Stimulated activated CD8-positive, alpha-beta memory T cell treated with anti-CD3 and anti-CD28 coated beads, Interleukin-15, amount 100 ng/mL, for 4 hours (primary cell): ENCODE data around the gene PGAP1.

ENCODE experiments used
- DNase-seq, 2 donors: peaks; one replicate each; pipeline ENCODE4 v3.0.0-alpha.2; 2020; ENCODE audit warnings: low read depth in 2 of 2

Gene PGAP1

DNA sequence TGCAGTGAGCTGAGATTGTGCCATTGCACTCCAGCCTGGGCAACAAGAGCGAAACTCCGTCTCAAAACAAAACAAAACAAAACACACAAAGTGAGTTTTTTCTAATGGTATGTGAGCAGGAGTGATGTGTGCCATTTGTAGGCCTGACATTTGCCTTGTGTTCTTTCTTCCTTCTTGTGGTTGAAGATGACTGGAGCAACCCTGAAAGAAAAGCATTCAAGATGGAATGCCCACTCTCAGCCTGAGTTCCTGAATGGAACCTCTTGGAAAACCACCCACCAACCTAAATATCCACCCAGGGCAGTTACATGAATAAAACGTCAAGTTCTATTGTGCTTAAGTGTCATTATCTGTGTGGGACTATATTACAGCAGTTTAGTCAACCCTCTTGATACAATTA is 26.5 kb downstream of the PGAP1 start:
- DNase-seq: no peak

DNA sequence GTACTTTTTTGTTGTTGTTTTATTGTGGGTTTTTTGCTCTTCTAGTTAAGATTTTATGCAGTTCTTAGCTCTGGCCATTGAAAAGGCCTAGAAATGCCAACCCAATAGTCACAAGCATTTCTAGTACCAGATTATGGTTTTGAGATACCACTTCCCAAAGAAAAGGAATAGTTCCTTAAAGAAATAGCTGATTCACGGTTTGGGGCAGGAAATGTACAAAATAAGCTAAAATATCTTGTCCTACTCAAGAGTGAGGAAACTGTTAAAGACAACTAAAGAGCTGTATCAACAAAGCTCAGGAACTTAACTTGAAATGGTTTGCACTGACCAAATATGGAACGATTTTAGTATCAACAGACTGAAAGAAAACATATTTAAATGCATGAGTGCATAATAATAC is 35.4 kb downstream of the PGAP1 start:
- DNase-seq: no peak

DNA sequence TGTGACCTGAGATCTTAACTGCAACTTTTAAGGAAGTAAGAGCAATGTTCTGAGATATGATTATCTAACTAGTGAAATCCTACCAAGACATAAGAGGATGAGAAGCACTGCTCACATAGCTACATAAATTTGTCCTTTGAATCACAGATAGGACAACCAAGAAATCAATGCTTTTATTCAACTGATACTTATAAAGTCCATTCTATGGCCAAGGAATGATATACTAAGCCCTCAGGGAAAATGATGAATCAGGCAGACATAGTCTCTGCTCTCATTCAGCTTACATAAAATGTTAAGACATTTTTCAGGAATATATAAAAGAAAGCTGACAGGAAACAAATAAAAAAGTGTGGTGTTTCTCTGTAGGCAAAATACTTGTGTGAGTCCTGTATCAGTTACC is 39.1 kb downstream of the PGAP1 start:
- DNase-seq: no peak

DNA sequence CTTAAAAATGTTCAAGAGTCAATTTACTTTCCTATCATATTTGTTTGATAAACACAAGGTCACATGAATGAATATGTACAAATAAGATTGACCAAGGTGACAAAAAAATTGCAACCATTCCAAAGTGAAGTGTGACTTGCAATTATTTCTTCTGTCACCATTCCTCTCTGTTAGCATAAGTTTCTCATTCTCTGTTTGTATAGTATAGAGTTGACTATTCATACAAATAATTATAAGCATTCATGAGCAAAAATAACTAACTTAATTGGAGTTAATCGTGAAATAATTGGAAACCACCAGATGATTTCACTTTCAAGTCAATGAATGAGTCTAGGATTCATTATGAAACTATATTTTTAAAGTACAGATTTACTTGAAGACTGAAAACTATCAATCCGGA is 42.1 kb downstream of the PGAP1 start:
- no peak for DNase-seq

DNA sequence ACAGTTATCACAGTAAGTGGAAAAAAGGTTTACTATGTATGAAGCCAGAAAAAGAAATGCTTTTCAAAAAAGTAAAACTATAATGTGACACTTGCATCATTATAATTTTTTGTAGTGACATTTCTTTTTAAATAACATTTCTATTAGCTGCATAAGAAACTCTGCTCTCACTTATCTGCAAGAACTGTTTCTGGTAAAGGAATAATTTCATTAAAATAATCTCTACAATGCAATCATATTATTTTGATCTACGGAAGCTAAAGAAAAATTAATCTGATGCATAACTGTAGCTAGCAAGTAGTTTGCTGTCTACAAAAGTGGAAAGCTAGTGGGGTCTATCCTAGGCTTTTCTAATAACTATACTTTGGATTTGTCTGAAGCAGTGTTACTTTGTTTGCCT is 50.1 kb downstream of the PGAP1 start:
- DNase-seq: no peak

DNA sequence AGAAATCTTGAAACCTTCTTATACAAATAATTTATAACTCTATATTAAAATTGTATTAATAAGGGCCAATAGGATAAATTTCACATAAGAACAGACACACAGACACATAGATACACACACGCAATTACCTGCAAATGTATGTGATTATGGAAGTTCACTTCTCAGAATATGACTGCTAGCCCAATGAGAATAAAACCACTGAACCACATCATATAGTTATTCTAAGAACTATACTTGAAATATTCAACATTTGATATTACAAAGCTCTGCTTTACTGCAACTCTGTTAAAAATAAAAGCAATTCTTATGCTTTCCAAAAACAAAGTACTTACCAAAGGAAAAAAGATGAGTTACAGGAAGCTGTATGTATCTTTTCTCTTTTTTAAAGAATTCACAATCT is 51.1 kb downstream of the PGAP1 start:
- no peak for DNase-seq

DNA sequence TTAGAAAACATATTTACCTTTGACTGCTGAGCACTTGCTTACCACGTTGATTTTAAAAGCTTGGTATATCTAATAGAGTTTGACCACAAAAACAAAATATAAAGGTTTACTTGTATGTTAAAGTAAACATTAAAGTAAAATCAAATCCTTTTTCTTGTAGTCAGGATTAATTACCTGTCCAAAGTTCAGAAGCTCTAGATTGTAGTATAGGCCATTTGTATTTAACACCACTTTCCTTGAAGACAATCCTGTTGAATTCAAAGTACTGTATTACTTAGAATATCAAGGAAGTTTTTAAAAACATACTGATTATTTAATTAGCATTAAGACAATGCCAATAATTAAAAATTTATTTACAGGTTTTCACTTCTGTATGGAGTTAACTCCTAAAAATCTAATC is 53.0 kb downstream of the PGAP1 start:
- no peak for DNase-seq

DNA sequence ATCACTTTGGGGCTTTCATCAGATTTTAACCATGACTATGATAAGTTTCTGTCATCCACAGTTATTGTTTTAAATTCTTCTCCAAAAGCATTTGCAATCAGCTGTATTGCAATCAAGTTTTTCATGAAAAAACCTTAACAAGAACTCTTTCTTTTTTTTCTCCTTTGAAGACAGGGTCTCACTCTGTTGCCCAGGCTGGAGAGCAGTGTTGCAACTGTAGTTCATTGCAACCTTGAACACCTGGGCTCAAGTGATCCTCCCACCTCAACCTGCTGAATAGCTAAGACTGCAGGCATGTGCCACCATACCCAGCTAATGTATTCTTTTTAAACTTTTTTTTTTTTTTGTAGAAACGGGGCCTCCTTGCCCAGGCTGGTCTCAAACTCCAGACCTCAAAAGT is 71.9 kb downstream of the PGAP1 start:
- DNase-seq: no peak

DNA sequence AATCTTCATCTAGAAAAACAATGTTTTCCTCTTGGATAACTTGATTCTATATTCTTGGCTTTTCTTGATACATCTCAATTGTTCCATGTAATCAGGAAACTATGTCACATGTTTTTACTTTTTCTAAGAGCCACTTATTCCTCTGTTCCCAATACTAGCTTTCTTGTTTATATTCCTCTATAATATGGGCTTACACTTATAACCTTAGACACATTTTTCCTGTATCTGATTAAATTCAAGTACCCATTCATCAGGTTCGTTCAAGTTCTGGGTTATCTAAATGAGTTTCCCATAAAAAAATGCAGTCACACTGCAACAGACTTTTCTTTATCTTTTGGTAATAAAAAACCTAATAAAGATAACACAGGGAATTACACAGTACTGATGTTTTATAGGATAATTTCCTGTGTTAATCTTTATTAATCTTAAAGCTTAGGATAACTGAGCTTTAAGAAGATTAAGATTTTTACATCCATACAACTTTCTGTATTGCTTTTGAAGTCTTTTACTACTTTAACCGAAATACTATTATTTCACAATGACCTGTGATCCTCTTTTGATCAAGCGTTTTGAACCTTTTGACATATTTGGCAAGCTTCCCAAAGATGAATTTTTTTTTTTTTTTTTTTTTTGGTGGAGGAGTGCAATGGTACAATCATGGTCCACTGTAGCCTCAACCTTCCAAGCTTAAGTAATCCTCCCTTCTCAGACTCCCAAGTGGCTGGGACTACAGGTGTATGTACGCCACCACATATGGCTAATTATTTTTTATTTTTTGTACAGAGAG is 73.0 kb downstream of the PGAP1 start:
- DNase-seq: no peak

DNA sequence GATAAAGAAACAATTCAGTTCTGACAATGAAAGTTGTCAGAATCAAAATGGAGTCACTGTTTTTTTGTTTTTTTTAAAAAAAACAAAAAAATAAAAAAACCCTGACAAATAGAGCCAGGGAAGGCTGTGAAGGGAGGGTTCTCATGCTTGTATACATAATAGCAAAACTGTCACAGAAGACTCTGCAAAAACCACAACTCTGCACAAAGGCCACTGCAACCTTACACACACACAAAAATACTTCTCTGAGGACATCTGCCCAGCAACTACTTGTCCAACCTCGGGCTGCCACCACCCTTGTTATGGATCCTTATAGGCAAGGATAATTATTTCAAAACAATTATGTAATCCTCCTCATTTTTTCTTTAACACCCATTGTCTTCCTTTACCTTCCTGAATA is 75.4 kb downstream of the PGAP1 start:
- DNase-seq: no peak

DNA sequence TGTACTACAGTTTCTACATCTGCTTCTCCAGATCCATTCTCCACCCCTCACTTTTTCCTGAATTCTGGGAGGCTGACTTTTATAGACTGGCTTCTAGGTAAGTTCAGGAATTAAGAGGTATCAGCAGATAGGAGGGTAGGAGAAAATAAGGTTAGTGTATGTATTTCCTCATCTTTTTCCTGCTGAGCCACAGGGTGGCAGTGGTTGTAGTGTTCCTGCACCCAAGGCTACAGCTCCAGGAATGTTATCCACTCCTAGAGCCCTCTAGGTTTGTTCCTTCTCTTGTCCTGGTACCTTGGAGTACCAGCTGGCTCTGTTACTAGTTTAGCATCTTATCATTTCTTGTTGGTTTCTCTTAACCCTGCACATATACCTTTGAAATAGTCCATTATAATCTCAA is 76.6 kb downstream of the PGAP1 start:
- no peak for DNase-seq

DNA sequence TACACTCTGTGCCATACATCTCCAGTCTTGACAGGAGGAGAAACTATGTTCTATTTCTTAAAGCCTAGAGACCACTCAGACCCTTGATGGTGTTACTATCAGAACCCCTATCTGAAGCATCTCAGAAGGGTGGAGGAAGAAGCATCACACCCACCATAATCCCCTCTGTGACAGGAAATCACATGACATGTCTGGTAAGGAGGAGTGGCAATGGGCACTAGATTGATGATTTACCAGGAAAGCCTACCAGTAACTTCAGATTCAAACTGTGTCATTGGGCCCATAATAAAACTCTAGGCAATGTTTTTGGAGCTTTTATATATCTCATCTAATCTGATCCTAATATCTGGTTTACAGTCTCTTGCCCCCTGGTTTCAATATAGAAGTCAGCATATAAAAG is 80.2 kb downstream of the PGAP1 start:
- DNase-seq: no peak

DNA sequence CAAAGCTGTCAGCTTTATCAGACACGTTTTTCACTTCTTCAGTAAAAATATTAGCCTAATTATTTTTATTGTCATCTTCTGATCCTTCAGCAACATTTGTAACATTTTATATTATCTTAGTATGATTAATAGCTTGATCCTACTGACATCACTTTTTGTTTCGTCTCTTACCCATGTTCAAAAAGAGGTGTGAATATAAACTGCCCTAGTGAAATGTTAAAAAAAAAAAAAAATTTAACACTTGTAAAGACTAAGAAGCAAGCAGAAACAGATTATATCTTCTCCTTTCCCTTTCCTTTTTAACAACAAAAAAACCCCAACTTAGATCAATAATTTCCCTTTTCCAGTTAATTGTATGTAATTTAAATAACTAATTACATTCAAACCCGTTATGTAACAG is 81.1 kb downstream of the PGAP1 start:
- DNase-seq: no peak

DNA sequence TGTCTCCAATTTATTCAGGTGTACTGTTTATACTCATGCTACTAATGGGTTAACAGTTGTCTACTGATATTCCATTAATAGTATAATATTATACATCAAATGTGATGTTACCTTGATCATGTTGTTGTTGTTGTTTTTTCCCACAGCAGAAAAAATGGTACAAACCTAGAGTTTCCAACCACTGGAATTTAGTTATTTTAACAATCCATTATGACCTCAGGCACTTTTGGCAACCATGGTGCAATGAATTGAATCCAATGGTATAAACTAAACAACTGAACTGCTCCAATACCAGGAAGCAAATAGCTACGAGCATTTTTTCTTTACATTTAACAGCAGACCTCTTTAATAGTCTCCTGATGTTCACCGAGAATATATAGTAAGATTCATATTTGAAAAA is 86.3 kb downstream of the PGAP1 start:
- DNase-seq: no peak

DNA sequence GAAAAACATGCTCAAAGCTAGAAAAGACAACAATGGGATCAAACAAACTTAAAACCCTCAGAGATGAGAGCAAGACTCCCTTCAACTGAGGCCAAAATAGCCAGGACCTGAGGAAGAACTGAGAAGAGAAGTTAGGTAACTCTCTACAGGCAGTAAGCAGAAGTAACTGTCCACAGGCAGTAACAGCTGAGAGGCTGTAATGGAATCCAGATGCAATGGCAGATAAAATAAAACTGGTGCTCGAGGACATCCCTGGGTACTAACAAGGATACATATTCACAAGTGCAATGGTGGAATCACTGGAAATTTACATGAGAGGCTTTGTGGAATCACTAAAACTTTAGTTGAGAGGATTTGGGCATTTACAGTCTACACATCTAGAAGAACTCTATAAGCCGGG is 86.9 kb downstream of the PGAP1 start:
- no peak for DNase-seq

DNA sequence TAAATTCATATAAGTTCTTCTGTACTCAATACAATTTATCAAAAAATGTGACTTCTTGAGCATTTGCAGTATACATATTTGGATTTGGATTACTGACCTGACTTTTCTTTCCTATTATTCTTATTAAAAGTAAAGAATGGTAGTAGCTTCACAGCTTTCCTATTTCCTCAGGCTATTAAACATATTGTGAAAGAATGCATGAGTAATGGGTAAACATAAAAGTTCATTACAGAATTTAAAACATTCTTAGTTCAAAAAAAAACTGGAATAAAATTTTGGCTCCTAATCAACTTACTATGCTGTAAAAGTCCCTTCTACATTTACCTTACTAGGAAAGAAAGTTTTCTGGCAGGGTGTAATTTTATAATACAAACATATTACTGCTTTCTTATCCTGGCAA is 90.1 kb downstream of the PGAP1 start:
- DNase-seq: no peak

DNA sequence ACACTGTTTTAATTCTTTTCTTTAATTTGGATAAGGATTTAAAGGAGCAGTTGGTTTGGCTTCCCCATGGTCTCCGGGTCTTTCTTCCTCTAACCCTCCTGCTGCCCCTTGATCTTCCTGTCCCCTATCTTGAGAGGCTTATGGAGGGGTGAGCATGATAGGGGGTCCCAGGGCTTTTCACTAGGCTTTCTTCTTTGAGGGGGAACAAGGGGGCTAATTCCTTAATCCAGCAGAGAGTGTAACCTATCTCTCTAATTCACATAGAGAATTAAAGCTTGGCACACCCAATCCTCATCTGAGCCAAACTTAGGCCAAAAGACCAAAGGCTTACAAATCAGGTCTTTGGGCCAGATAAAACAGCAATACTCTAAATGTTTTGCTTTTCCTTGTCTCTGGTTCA is 95.8 kb downstream of the PGAP1 start:
- DNase-seq: no peak

DNA sequence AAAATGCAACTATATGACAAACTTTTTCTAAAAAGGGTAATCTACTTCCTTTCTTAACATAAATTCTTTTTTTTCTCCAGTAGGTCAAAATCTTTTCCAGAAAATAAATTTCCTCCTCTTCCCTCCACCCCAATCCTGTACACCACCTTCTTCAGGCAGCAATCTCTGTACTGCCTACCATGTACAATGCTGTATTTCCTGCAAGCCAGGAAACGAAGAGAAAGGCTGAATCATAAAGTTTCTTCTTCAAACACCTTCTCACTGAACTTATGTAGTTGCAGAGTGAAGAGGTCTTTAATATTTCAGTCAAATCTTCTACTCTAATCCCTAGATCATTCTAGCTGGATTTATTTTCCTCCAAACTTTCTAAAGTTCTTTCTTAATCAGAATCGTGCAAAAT is 99.2 kb downstream of the PGAP1 start:
- no peak for DNase-seq

DNA sequence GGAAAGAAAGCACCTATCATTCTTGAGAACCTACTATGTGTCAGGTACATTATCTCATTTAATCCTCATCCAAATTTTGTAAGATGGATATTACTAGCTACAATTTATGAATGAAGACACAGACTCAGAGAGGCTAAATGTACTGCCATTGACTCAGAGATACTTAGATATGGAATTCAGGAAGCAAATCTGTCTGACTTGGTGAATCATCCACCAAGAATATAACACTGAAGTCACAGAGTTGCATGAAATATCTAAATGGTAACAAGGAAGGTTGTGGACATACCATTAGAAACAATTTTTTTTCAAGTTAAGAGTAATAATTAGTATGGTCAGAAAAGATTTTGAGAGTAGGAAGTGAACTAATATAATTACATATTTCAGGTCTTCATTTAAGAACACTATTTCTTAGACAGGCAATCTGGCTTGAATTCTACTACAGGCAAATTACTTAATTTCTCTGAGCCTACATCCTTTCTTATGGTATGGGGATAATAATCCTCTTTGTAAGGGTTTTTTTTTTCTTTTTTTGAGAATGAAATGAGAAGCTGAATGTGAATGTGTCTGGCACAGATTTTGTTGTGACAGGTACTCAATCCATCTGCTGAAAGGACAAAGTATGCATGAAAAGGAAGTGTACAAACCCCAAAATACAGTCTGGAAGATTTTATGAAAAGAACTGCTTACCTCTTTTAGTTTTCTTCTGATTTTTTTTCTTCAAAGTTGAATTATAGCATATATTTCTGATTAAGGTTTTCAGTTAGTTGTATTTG is 102.6 kb downstream of the PGAP1 start:
- DNase-seq: no peak

DNA sequence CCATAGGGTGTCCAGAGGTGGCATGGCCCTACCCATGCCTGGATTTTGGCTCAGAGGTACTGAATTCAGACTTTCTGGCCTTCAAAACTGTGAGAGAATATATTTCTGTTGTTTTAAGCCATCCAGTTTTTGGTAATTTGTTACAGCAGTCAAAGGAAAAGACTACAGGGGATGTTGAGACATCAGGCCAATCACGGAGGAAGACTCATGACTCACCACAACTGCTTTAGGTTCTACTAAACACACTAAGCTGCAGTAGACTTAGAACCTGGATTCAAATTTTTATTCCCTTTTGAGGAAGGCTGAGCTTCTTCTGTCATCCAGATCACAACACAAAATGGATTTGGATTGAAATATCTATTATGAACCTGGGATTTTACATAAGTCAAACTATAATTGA is 105.3 kb downstream of the PGAP1 start:
- no peak for DNase-seq

DNA sequence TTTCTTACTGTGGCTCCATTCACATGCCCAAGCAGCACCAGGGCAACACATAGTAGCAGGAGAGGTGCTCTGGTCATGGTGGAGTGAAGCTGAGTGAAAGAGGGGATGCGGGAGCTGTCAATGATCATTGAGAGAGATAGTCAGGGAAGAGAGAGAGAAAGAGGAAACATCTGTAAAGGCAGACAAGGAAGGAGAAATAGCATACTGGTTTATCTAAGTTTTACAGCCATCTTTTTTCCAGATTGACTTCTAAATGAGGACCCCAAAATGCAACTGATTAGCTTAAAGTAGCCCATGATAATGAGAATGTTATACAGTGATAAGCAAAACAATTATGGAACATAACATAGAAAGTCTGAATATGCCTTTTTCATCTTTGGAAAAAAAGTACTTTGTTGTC is 117.2 kb downstream of the PGAP1 start, which contains the start of gene C2orf66:
TSS of gene C2orf66 (minus strand) at position 96 of the 400 bp plus-strand sequence. CDS start at position 77, 19 bp downstream.
- no peak for DNase-seq

DNA sequence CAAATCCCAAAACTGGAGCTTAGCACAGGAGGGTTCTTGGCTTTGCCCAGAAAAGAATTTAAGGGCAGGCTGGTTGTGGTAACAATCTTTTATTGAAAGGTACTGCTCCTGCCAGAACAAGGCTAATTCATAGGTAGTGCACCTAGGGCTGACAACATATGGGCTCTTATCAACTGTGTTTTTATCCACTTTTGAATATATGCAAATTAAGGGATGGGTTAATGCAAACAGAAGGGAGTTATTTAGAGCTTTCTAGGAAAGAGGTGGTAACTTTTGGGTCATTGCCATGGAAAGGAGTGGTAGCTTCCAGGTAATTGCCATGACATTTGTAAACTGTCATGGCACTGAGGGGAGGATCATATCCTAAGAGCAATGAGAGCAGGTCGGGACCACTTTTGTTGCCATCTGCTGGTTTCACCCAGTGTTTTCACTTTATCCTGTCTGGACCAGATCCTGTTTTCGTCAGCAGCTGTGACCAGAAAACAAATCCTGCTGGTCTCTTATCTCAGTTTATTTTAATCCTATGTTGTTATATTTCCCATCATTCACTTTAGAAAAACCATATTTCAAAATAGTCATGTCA is 118.3 kb downstream of the PGAP1 start:
- DNase-seq: no peak

DNA sequence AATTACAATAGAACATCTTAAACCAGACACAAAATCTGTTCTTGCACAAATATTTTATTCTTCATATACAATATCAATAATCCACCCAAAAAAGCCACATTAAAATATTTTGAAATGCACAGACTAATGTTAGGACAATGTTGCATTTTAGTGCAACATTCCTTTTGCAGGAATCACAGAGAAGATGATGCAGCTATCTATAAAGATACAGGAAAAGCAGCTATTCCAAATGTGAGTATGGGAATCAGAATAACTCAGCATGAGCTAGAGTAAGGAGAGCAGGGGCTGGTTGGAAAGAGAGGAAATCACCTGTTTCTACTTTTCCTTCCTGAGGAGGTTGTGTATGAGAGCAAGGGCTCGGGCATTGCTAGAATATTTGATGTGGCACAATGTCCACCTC is 122.1 kb downstream of the PGAP1 start:
- DNase-seq: no peak
